HepG2 (cell line): ENCODE results near the gene FAM241B. TPM values are rescaled to one million over a fixed set of nuclear protein-coding genes. Genes with fewer than 3 reads are reported as not detected.

ENCODE experiments used
- ATAC-seq: fragments of 200-7000 bp; cut with Tn5 transposase; 3 replicates; pipeline ENCODE4 v1.9.1; 2020; ENCODE audit warnings: mild to moderate bottlenecking, moderate library complexity
- BruUV-seq: library from RNA; stranded (reverse); fragments of 400-500 nt; replicated peaks from 2 replicates; lab custom pipeline; 2021; lab: Mats Ljungman, UMichigan
- CTCF ChIA-PET: fragments of 300-600 bp; formaldehyde crosslinking; extraction: SDS; loops from one replicate; lab custom pipeline; 2021; ENCODE audit warnings: low total read pairs, inconsistent platforms, low intra/inter-chr PET ratio; lab: Yijun Ruan, JAX
- POLR2A ChIA-PET: fragments of 350-600 bp; sonication (Branson Sonifier 250); formaldehyde crosslinking; loops from one replicate; lab custom pipeline; 2020; ENCODE audit warnings: antibody characterized with exemption, inconsistent platforms; lab: Yijun Ruan, JAX
- DNase-seq: peaks from one replicate; pipeline ENCODE4 v3.0.0-alpha.2; 2015; ENCODE audit warnings: low spot score
- FAIRE-seq: peaks from 3 replicates; lab custom pipeline; 2011; peaks lifted over from hg19 to GRCh38; lab: Jason Lieb, UNC
- H2AFZ ChIP-seq: one replicate; pipeline ENCODE4 v1.6.1; 2011; ENCODE audit warnings: low read length, inconsistent platforms
- H3K27ac ChIP-seq: fragments of 300-600 bp; 3 replicates; pipeline ENCODE4 v1.8.0; 2011; ENCODE audit warnings: mixed run types, mild to moderate bottlenecking, mixed read lengths, low read length, inconsistent platforms; ENCODE audit not compliant: insufficient read depth; ENCODE audit errors: extremely low read length
- H3K27me3 ChIP-seq, 2 experiments: fragments of 200-600 bp in 1 of 2; 2 replicates in 1 of 2; 3 replicates in 1 of 2; pipeline versions ENCODE4 v1.6.0 to v1.8.0; 2011; ENCODE audit warnings: low read length in 2 of 2, mild to moderate bottlenecking in 2 of 2, moderate library complexity in 2 of 2, inconsistent platforms in 1 of 2; ENCODE audit not compliant: insufficient read depth in 2 of 2, control insufficient read depth in 1 of 2
- H3K36me3 ChIP-seq, 2 experiments: fragments of 200-600 bp in 1 of 2; replicated peaks in 1 of 2; 2 replicates in 1 of 2; 3 replicates in 1 of 2; pipeline versions ENCODE4 v1.5.1 to v1.8.0; 2011; ENCODE audit warnings: low read length in 2 of 2, inconsistent platforms in 1 of 2; ENCODE audit not compliant: insufficient read depth in 2 of 2, control insufficient read depth in 1 of 2
- H3K4me1 ChIP-seq: 2 replicates; pipeline ENCODE4 v1.5.1; 2012; ENCODE audit warnings: low read length, inconsistent platforms; ENCODE audit not compliant: insufficient read depth
- H3K4me2 ChIP-seq: 2 replicates; pipeline ENCODE4 v1.6.0; 2011; ENCODE audit warnings: low read depth, low read length, inconsistent platforms
- H3K4me3 ChIP-seq, 3 experiments: fragments of 200-600 bp in 1 of 3; sonication (generic), shearing (Covaris generic) in 1 of 3; replicated peaks in 1 of 3; 2 replicates each; pipeline ENCODE4 v1.5.1; 2011 to 2016; ENCODE audit warnings: low read length in 3 of 3, inconsistent platforms in 2 of 3, low read depth in 2 of 3, mild to moderate bottlenecking in 2 of 3, control low read depth in 1 of 3, mixed read lengths in 1 of 3; ENCODE audit not compliant: insufficient read depth in 1 of 3
- H3K79me2 ChIP-seq: one replicate; pipeline ENCODE4 v1.6.1; 2011; ENCODE audit warnings: low read length, inconsistent platforms; ENCODE audit not compliant: insufficient read depth
- H3K9ac ChIP-seq: 2 replicates; pipeline ENCODE4 v1.6.0; 2011; ENCODE audit warnings: mild to moderate bottlenecking, low read depth, low read length, inconsistent platforms; ENCODE audit not compliant: insufficient read depth
- H3K9me3 ChIP-seq: 2 replicates; pipeline ENCODE4 v1.5.1; 2012; ENCODE audit warnings: mild to moderate bottlenecking, low read length
- H4K20me1 ChIP-seq: 2 replicates; pipeline ENCODE4 v1.6.0; 2011; ENCODE audit warnings: inconsistent platforms, mild to moderate bottlenecking, low read length, moderate library complexity; ENCODE audit not compliant: insufficient read depth
- GATAD2A ChIP-seq: IDR thresholded peaks from 2 replicates; pipeline ENCODE4 v1.6.1; 2016
- NBN ChIP-seq: fragments of 450-650 bp; conservative IDR thresholded peaks from 2 replicates; pipeline ENCODE4 v1.6.1; 2017
- ZNF549 ChIP-seq: sonication (generic); formaldehyde crosslinking; IDR thresholded peaks from 2 replicates; pipeline ENCODE4 v1.5.0; 2020; ENCODE audit warnings: missing genetic modification reagents
- WGBS: methylation state at CpG from one replicate; pipeline ENCODE4 v1.1.6; 2017; ENCODE audit warnings: low lambda C conversion rate; 5-methylcytosine and 5-hydroxymethylcytosine counted together
- in situ Hi-C: cut with HindIII; loops from 2 replicates; pipeline ENCODE4 v1.10.0; 2017; ENCODE audit warnings: low pct_unique_long_range_greater_than_20kb; ENCODE audit not compliant: extremely low pct_ligation_motif_present
- intact Hi-C: fragments of 100-400 bp; cut with micrococcal nuclease; formaldehyde crosslinking; loops from one replicate; pipeline ENCODE4 v1.10.0; 2022; ENCODE audit not compliant: unreplicated experiment
- polyA plus RNA-seq, 8 experiments: library from polyadenylated mRNA; depleted of rRNA in 3 of 8; stranded (reverse) in 7 of 8; unstranded in 1 of 8; fragments of >200 nt; fragmentation: Illumina TruSeq in 4 of 8; extraction: Trizol in 4 of 8; gene quantifications; 2 replicates each; pipeline versions ENCODE4 v1.2.1 to v1.2.3, GENCODE V29; 2011 to 2016; ENCODE audit warnings: low read depth in 4 of 8, missing spikeins in 1 of 8, mixed read lengths in 1 of 8; ENCODE audit not compliant: insufficient read depth in 1 of 8
- total RNA-seq, 5 experiments: library from RNA; depleted of rRNA; stranded (reverse); fragments of >200 nt; fragmentation: Illumina TruSeq; extraction: Trizol; gene quantifications; 2 replicates each; pipeline ENCODE4 v1.2.3, GENCODE V29; 2016; ENCODE audit warnings: low read depth in 1 of 5

FAM241B gene
- total and polyA plus RNA-seq, 2 of the 13 experiments (the other 11 are each of a cell fraction or from before 2014, with no cell fraction given), result 1.9 to 4.0 TPM

GRCh38 chr10:69659241-69660038, 29.4 kb downstream of the FAM241B start (continued):
- no peak for TF ChIP-seq ZNF549 (CRISPR knock-in tag)

GRCh38 chr10:69660296-69660695, 30.2 kb downstream of the FAM241B start:
- WGBS, result 14% methylated on average over 1 of the region's 6 CpGs
- Histone ChIP-seq H2AFZ (no peak overlapping the region), H3K4me1 (no peaks in the 10 kb centered on the region), H3K4me3 (no peak overlapping the region), H4K20me1 (no peaks in the 10 kb centered on the region), H3K9me3 (no peaks in the 10 kb centered on the region), H3K9ac (no peak overlapping the region), H3K27me3 (peaks cover 4 to 38% of the 10 kb centered on the region in 2 experiments; a peak in 4 of 5 replicates), H3K36me3 (no peaks in the 10 kb centered on the region), H3K79me2 (no peaks in the 10 kb centered on the region), H3K4me2 (no peak overlapping the region), H3K27ac (no peak overlapping the region)
- no peak for ATAC-seq
- BruUV-seq, result no TSS peak
- ChIA-PET CTCF (no interaction called here), POLR2A (no interaction called here)
- intact Hi-C loops, result no loop called here
- no peak for TF ChIP-seq NBN
- no peak for FAIRE-seq
- no peak for DNase-seq
- in situ Hi-C loops, result no loop called here

GRCh38 chr10:69661414-69662172, 31.5 kb downstream of the FAM241B start:
- H3K79me2 ChIP-seq, result no peaks in the 10 kb centered on the region
- H3K4me3 ChIP-seq, result no peak overlapping the region
- no peaks in the 10 kb centered on the region for H4K20me1 ChIP-seq
- no peak overlapping the region for H3K27ac ChIP-seq
- CTCF ChIA-PET, result no interaction called here
- no peaks in the 10 kb centered on the region for H3K36me3 ChIP-seq
- WGBS, result 13% methylated on average over 4 of the region's 4 CpGs
- FAIRE-seq, result no peak
- TF ChIP-seq GATAD2A (CRISPR knock-in tag), result no peak
- TF ChIP-seq, all 625 proteins: peak for 0
- no peak for ATAC-seq
- no peaks in the 10 kb centered on the region for H3K9me3 ChIP-seq
- BruUV-seq, result no TSS peak
- POLR2A ChIA-PET, result no interaction called here
- no peaks in the 10 kb centered on the region for H3K4me1 ChIP-seq
- intact Hi-C loops, result no loop called here
- peaks cover 11 to 37% of the 10 kb centered on the region in 2 experiments; a peak in 4 of 5 replicates for H3K27me3 ChIP-seq
- no peak overlapping the region for H3K4me2 ChIP-seq
- H2AFZ ChIP-seq, result no peak overlapping the region
- no peak for DNase-seq
- in situ Hi-C loops, result no loop called here
- no peak overlapping the region for H3K9ac ChIP-seq
